ENCODE data around the gene ASB13. TPM values are rescaled to one million over a fixed set of nuclear protein-coding genes. Genes with fewer than 3 reads are reported as not detected.

Gene ASB13
- total RNA-seq, 1 experiment from 2014 or later, result 13.8 TPM

DNA sequence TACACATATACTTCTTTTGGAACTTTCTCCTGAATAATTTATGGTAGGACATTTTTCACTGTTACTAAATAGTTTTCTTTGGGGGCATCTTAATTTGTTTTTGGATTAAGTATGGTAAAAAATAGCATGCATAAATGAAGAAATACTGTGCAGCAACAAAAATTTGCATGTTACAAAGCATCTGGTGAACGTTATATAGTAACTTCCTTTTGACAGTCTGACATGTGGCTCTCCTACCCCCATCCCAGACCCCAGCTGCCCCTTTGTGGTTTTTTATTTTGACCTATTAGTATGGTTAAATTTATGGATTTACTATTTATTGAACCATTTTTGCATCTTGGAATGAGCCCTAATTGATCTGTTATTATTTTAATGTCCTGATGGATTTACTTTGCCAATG lies 28.2 kb upstream of the ASB13 start:
- no peak overlapping the region for H2BK120ac ChIP-seq (ENCODE audit: low read depth, low read length, poor library complexity, severe bottlenecking)
- H3K9ac ChIP-seq (ENCODE audit: extremely low read depth, insufficient read length, low read length), result no peak overlapping the region
- no peak overlapping the region for H2BK20ac ChIP-seq (ENCODE audit: low read depth, low read length, poor library complexity, severe bottlenecking)
- H4K5ac ChIP-seq (ENCODE audit: insufficient read length, low read depth, low read length), result no peak overlapping the region
- H4K91ac ChIP-seq (ENCODE audit: insufficient read length, low read depth, low read length), result no peak overlapping the region
- H3T11ph ChIP-seq (ENCODE audit: low read length), result no peak overlapping the region
- H3K18ac ChIP-seq (ENCODE audit: insufficient read length, low read depth, low read length), result no peak overlapping the region
- peaks cover 10% of the 10 kb centered on the region for H3K23me2 ChIP-seq (ENCODE audit: insufficient read length, low read depth, low read length, poor library complexity, severe bottlenecking)
- no peaks in the 10 kb centered on the region for H3K9me3 Mint-ChIP-seq
- no peak overlapping the region for H3K23ac ChIP-seq (ENCODE audit: insufficient read length, low read depth, low read length)
- H3K27me3 ChIP-seq (ENCODE audit: insufficient read depth, low read length), result no peaks in the 10 kb centered on the region
- no peaks in the 10 kb centered on the region for H3K27me3 Mint-ChIP-seq (ENCODE audit: low read depth)
- H2BK15ac ChIP-seq (ENCODE audit: low read depth, low read length), result no peak overlapping the region
- WGBS (ENCODE audit: extremely low coverage, insufficient read length, low lambda C conversion rate), result no CpG with 5 or more reads among the region's 1 CpG
- no peak overlapping the region for H3K27ac ChIP-seq (ENCODE audit: insufficient read length, low read depth, low read length)
- H3K4me1 ChIP-seq (ENCODE audit: insufficient read depth, low read length), result peaks cover 4% of the 10 kb centered on the region; the same call in 1 of the 2 replicates
- H2BK12ac ChIP-seq (ENCODE audit: insufficient read length, low read depth, low read length), result no peak overlapping the region
- H3K27ac Mint-ChIP-seq, result no peak overlapping the region
- H3K36me3 Mint-ChIP-seq (ENCODE audit: insufficient read depth in 1 of 3, low read depth in 3 of 3), result no peaks in the 10 kb centered on the region
- no peaks in the 10 kb centered on the region for H4K20me1 ChIP-seq (ENCODE audit: control insufficient read depth, insufficient read depth, insufficient read length)
- H3K79me2 ChIP-seq (ENCODE audit: insufficient read depth, low read length), result peaks cover 35% of the 10 kb centered on the region; the same call in 1 of the 2 replicates
- H2BK5ac ChIP-seq (ENCODE audit: insufficient read length, low read length), result no peak overlapping the region
- DNase-seq, result no peak
- peaks cover 44 to 48% of the 10 kb centered on the region in 2 experiments for H3K4me1 Mint-ChIP-seq
- H4K8ac ChIP-seq (replicated peaks; ENCODE audit: insufficient read length, low read depth, low read length), result no peak overlapping the region
- no peak overlapping the region for H3K4me3 Mint-ChIP-seq
- no peak overlapping the region for H3K4ac ChIP-seq (ENCODE audit: low read depth, low read length)
- peaks cover 2% of the 10 kb centered on the region for H3K79me1 ChIP-seq (ENCODE audit: insufficient read depth, low read depth, low read length, poor library complexity, severe bottlenecking)
- no peaks in the 10 kb centered on the region for H3K9me3 ChIP-seq (ENCODE audit: control insufficient read depth, low read depth, low read length)
- no peak overlapping the region for H3K56ac ChIP-seq (ENCODE audit: insufficient read length, low read depth, low read length)
- H3K4me2 ChIP-seq (ENCODE audit: insufficient read depth, insufficient read length, low read length), result no peak overlapping the region
- TF ChIP-seq, protein P1, sequence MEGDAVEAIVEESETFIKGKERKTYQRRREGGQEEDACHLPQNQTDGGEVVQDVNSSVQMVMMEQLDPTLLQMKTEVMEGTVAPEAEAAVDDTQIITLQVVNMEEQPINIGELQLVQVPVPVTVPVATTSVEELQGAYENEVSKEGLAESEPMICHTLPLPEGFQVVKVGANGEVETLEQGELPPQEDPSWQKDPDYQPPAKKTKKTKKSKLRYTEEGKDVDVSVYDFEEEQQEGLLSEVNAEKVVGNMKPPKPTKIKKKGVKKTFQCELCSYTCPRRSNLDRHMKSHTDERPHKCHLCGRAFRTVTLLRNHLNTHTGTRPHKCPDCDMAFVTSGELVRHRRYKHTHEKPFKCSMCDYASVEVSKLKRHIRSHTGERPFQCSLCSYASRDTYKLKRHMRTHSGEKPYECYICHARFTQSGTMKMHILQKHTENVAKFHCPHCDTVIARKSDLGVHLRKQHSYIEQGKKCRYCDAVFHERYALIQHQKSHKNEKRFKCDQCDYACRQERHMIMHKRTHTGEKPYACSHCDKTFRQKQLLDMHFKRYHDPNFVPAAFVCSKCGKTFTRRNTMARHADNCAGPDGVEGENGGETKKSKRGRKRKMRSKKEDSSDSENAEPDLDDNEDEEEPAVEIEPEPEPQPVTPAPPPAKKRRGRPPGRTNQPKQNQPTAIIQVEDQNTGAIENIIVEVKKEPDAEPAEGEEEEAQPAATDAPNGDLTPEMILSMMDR (conservative IDR thresholded peaks at IDR 0.05), result no peak
- no peak overlapping the region for H2AK5ac ChIP-seq (ENCODE audit: insufficient read length, low read length)
- H2AFZ ChIP-seq (ENCODE audit: low read length), result no peak overlapping the region
- no peak overlapping the region for H3K14ac ChIP-seq (ENCODE audit: insufficient read depth, low read length)
